Measurements from ENCODE around the gene CDKAL1. TPM values are rescaled to one million over a fixed set of nuclear protein-coding genes. Genes with fewer than 3 reads are reported as not detected.
A peak's percentile ranks its signal among the peaks of the same experiment; 100 is the strongest.
"Not testable (repeated sequence)": the region's sequence is repeated elsewhere in the genome, so short reads cannot be mapped to it uniquely, and the experiment has no call there.

The CDKAL1 gene
- total RNA-seq, 8 experiments from 2014 or later: 16.1 to 25.2 (median 20.2) TPM

DNA sequence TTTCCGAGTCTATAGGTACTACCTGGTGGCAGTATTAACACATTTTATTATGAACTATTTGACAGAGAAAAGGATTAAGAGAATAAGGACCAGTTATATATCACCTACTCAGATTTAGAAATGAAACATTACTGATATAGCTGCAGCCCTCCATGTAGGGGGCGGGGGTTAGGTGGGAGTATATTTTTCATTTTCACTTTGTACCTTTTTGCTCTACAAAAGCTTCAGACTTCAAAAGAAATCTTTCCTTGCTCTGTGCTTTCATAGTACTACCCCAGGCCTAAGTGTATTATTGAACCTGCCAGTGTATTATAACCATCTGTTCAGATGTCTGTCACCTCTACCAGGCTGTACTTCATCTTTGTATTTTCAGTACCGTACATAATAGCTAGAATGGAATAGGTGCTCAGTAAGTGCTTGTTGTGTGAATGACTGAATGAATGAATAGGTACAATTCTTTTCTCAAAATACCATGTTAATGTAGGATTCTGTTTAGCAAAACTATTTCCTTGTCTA is 43.0 kb downstream of the CDKAL1 start:
- peaks cover 5 to 34% of the 10 kb centered on the region in 2 donors for H3K4me1 ChIP-seq (replicated peaks in 1 of 2)
- no peak for ATAC-seq (replicated peaks in 6 of 8)
- in situ Hi-C loops (cut with MboI; ENCODE audit: low pct_unique_long_range_greater_than_20kb in 2 of 9, low sequenced_read_pairs in 9 of 9, unreplicated experiment in 9 of 9): no loop called here
- no peak overlapping the region for H3K27ac ChIP-seq
- WGBS, 10 experiments: 89 to 100% (median 94%) methylated on average over 1 to 3 of the region's 3 CpGs; no CpG with 5 or more reads in 3 of the 10 experiments
- no peak overlapping the region for H3K4me3 ChIP-seq

DNA sequence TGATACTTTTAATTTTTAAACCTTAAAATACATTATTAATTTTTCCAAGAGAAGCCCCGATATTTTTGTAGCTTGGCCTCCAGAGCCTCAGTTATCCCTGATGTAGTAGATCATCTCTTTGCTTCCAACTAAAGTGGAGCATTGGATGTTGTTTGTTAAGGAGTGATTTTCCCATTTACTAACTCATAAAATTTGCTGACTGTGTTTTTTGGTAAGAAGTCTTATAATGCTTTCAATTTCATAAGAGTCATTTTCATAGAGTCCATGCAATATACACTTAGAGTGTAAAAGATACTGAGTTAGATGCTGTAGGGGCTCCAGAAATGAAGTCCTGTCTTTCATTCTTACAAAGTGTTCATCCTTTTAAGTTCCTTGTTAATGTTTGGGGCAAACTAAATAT is 46.8 kb downstream of the CDKAL1 start:
- no peak overlapping the region for H3K27ac ChIP-seq
- ATAC-seq (replicated peaks in 6 of 8): no peak
- H3K4me3 ChIP-seq: no peak overlapping the region
- 57 to 100% (median 94%) methylated on average over 1 of the region's 1 CpG; no CpG with 5 or more reads in 4 of the 10 experiments for WGBS, 10 experiments
- in situ Hi-C loops (cut with MboI; ENCODE audit: low pct_unique_long_range_greater_than_20kb in 2 of 9, low sequenced_read_pairs in 9 of 9, unreplicated experiment in 9 of 9): no loop called here
- peaks cover 10 to 30% of the 10 kb centered on the region in 2 donors for H3K4me1 ChIP-seq (replicated peaks in 1 of 2)

DNA sequence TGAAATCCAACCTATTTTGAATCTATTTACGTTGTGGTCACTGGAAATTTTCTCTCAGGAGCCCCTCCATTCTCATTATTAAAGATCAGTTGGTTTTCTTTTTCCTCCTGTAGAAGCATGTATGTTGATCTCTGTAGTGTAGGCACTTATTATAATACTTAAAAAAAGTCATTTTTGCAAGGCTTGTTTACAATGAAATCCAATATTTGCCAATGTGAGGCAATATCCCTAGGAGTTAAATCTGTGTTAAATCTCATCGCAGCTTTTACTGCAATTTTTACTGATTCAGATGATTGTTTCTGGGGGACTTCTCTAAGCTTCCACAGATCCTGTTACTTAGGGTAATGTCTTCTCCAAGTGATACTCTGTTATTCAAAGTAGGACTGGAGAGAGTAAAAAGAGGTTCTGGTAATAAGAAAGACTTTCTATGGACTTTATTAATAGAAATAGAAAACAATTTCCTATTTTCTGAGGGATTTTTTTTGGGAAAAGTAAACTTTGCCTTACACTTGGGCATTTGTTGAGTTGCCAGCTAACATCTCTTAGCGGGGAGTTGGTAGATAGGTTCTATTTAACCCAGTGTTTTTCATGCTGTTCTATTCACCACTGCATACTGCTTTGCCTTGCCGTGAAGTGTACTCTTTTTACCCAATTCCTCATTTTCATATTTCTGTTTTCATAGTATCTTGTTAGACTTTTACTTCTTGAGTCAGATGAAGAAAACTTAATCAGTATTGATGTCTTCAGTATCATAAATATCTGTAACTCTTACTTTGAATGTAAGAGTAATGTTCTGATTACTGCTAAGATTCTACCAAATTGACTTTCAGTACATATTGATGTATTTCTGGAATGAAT is 48.6 kb downstream of the CDKAL1 start:
- no peak for ATAC-seq (replicated peaks in 6 of 8)
- Histone ChIP-seq H3K4me3 (no peak overlapping the region), H3K27ac (peak overlapping the region in 1 of 2 donors; percentile 47), H3K4me1 (replicated peaks in 1 of 2) (peaks cover 10 to 23% of the 10 kb centered on the region in 2 donors)
- 54 to 100% (median 86%) methylated on average over 1 to 4 of the region's 4 CpGs for WGBS, 10 experiments
- in situ Hi-C loops (cut with MboI; ENCODE audit: low pct_unique_long_range_greater_than_20kb in 2 of 9, low sequenced_read_pairs in 9 of 9, unreplicated experiment in 9 of 9): no loop called here

DNA sequence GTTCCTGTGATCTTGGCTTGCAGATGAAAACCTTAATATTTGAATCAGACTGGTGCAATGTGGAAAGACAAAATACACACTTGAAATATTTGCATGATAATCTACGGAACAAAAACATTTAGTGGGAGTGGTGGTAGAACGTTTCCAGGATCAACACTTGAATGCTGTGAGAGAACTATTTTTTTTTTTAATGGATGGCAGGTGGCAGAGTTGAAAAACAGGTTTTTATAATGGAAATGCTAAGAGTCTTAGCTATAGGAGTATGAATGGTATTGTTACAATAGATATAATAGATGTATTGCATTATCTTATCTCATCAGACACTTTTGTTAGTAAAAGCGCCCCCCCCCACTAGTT is 49.2 kb downstream of the CDKAL1 start:
- Histone ChIP-seq H3K27ac (peak overlapping the region in 1 of 2 donors; percentile 47), H3K4me1 (replicated peaks in 1 of 2) (peaks cover 10 to 23% of the 10 kb centered on the region in 2 donors), H3K4me3 (no peak overlapping the region)
- ATAC-seq (replicated peaks in 6 of 8): peak in 3 of 8 experiments; percentile 24 to 46 (median 39)
- 33 to 100% (median 42%) methylated on average over 1 to 3 of the region's 3 CpGs for WGBS, 10 experiments
- in situ Hi-C loops (cut with MboI; ENCODE audit: low pct_unique_long_range_greater_than_20kb in 2 of 9, low sequenced_read_pairs in 9 of 9, unreplicated experiment in 9 of 9): no loop called here

DNA sequence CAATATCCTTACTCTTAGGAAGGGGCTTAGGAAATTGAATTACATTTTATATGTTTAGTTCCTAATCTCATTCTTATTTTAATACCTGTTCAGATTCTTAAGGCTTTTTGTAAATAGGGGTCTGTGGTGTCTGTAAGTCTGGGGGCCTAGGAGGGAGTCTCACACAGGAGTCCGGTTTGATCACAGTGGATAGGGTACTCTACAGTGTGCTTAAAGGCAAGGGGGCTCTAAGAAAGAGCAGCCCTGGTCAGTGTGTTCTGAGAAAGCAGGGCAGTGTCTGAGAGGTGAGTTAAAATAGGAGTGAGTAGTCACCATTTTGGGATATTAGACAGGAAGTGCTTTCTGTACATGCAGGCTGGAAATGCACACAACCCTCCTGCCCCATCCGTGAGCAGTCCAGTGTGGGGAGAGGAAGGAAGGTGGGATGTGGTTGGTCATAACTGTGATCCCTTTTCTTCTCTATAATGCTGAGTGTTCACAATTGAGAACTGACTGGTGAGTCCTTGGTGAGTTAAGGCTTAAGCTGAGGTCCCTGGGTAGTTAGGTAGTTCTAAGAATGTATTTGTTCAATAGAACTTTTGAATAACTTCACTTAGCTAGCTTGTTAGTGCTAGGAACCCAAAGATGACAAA is 50.0 kb downstream of the CDKAL1 start:
- WGBS, 10 experiments: 71 to 100% (median 100%) methylated on average over 1 to 2 of the region's 2 CpGs; no CpG with 5 or more reads in 4 of the 10 experiments
- peak in 2 of 8 experiments; percentile 14 to 24 for ATAC-seq (replicated peaks in 6 of 8)
- in situ Hi-C loops (cut with MboI; ENCODE audit: low pct_unique_long_range_greater_than_20kb in 2 of 9, low sequenced_read_pairs in 9 of 9, unreplicated experiment in 9 of 9): no loop called here
- Histone ChIP-seq H3K27ac (peak overlapping the region; percentile 21 to 34), H3K4me3 (no peak overlapping the region), H3K4me1 (replicated peaks in 1 of 2) (peaks cover 10 to 23% of the 10 kb centered on the region in 2 donors)

DNA sequence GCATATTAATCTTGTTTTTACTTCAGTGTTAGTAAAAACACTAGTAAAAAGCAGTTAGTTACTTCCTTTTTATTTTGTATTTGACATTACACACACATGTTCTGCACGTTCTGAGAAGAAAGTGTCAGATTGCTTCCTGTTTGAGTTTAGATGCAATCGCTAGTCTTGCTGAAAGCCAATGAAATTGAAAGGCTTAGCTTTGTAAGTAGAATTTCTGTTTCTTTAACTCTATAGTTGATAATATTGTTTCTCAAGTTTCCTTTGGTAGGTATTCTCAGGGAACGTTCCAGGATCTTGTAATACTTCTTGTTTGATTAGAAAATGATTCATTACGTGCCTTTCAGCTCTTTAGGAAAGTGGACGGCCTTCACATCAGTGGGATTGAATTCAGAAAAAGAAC is 55.0 kb downstream of the CDKAL1 start:
- in situ Hi-C loops (cut with MboI; ENCODE audit: low pct_unique_long_range_greater_than_20kb in 2 of 9, low sequenced_read_pairs in 9 of 9, unreplicated experiment in 9 of 9): no loop called here
- Histone ChIP-seq H3K4me1 (replicated peaks in 1 of 2) (peaks cover 1 to 3% of the 10 kb centered on the region in 2 donors), H3K4me3 (no peak overlapping the region), H3K27ac (no peak overlapping the region)
- no peak for ATAC-seq (replicated peaks in 6 of 8)
- WGBS, 10 experiments: 43 to 96% (median 88%) methylated on average over 3 to 5 of the region's 5 CpGs

DNA sequence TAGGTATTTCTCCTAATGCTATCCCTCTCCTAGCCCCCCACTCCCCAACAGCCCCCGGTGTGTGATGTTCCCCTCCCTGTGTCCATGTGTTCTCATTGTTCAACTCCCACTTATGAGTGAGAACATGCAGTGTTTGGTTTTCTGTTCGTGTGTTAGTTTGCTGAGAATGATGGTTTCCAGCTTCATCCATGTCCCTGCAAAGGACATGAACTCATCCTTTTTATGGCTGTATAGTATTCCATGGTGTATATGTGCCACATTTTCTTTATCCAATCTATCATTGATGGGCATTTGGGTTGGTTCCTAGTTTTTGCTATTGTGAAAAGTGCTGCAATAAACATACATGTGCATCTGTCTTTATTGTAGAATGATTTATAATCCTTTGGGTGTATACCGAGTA is 56.2 kb downstream of the CDKAL1 start:
- ATAC-seq (replicated peaks in 6 of 8): not testable (repeated sequence)
- WGBS, 10 experiments: 93 to 100% (median 100%) methylated on average over 1 to 2 of the region's 3 CpGs; no CpG with 5 or more reads in 6 of the 10 experiments

DNA sequence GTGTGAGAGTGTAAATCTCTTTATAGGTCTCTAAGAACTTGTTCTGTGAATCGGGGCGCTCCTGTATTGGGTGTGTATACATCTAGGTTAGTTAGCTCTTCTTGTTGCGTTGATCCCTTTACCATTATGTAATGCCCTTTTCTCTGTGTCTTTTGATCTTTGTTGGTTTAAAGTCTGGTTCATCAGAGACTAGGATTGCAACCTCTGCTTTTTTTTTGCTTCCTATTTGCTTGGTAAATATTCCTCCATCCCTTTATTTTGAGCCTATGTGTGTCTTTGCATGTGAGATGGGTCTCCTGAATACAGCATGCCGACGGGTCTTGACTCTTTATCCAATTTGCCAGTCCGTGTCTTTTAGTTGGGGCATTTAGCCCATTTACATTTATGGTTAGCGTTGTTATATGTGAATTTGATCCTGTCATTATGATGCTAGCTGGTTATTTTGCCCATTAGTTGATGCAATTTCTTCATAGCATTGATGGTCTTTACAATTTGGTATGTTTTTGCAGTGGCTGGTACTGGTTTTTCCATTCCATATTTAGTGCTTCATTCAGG is 60.1 kb downstream of the CDKAL1 start:
- in situ Hi-C loops (cut with MboI; ENCODE audit: low pct_unique_long_range_greater_than_20kb in 2 of 9, low sequenced_read_pairs in 9 of 9, unreplicated experiment in 9 of 9); H3K4me1 ChIP-seq (replicated peaks in 1 of 2); H3K4me3 ChIP-seq; ATAC-seq (replicated peaks in 6 of 8); H3K27ac ChIP-seq: not testable (repeated sequence)
- WGBS, 10 experiments: 80 to 100% (median 97%) methylated on average over 2 to 7 of the region's 7 CpGs; no CpG with 5 or more reads in 2 of the 10 experiments

More for the DNA sequence above, 56.2 kb downstream of the CDKAL1 start:
- in situ Hi-C loops (cut with MboI; ENCODE audit: low pct_unique_long_range_greater_than_20kb in 2 of 9, low sequenced_read_pairs in 9 of 9, unreplicated experiment in 9 of 9); H3K4me1 ChIP-seq (replicated peaks in 1 of 2); H3K4me3 ChIP-seq; H3K27ac ChIP-seq: not testable (repeated sequence)

DNA sequence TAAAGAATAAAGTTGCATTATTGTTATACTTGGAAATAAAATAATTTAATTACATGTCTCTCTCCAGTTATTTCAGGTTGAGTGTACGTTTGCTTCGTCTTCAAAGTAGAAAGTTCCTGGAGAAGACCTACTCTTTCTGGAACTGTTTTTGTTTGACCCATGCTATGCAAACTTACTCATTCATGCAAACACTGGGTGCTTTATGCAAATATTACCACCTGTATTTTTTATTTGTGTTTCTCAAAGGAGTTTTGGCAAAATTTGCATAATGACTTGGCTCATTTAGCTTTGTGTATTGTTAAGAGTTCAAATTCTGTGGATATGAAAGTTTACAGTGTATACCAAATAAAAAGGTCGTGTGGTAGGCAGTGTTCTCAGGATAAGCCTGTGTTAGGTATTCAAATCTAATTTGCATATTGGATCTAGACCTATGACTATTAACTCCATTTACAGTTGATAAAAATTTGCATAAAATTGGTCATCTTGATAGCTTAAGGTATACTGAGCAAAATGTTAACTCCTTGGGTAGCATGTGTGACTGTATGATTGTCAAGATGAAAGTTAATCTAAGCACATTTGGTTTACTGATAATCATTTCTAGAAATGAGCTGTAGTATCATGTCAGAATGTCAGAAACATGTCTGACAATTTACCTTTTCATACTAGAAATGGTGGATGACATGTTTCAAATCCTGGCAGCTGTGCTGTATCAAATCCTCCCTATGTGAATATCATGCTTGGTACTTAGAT is 65.2 kb downstream of the CDKAL1 start:
- no peak overlapping the region for H3K27ac ChIP-seq

DNA sequence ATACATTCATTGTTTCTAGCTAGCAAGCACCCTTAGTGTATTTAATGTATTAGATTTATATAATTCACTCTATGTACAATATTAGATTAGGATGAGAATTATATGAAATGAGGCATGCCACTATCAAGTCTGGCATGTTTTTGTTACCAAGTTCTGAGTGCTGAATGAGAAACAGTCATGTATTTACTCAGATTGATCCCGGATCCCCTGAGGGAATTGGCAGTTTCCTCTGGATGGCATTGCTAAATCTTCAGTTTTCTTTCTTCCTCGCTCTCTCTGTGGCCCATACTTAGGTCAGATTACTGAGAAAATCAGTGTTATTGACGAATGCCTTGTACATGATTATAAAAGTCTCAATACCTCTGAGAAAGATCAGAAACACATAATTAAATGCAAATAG is 66.6 kb downstream of the CDKAL1 start:
- in situ Hi-C loops (cut with MboI; ENCODE audit: low pct_unique_long_range_greater_than_20kb in 2 of 9, low sequenced_read_pairs in 9 of 9, unreplicated experiment in 9 of 9): no loop called here
- no peak for ATAC-seq (replicated peaks in 6 of 8)
- 55 to 100% (median 89%) methylated on average over 1 to 3 of the region's 3 CpGs; no CpG with 5 or more reads in 1 of the 10 experiments for WGBS, 10 experiments
- H3K4me1 ChIP-seq (replicated peaks in 1 of 2): no peaks in the 10 kb centered on the region
- no peak overlapping the region for H3K27ac ChIP-seq
- no peak overlapping the region for H3K4me3 ChIP-seq

More for the DNA sequence above, 65.2 kb downstream of the CDKAL1 start:
- no peak for ATAC-seq (replicated peaks in 6 of 8)
- 53 to 100% (median 90%) methylated on average over 2 to 3 of the region's 3 CpGs for WGBS, 10 experiments
- Histone ChIP-seq H3K4me1 (replicated peaks in 1 of 2) (no peaks in the 10 kb centered on the region), H3K4me3 (no peak overlapping the region)
- in situ Hi-C loops (cut with MboI; ENCODE audit: low pct_unique_long_range_greater_than_20kb in 2 of 9, low sequenced_read_pairs in 9 of 9, unreplicated experiment in 9 of 9): no loop called here

DNA sequence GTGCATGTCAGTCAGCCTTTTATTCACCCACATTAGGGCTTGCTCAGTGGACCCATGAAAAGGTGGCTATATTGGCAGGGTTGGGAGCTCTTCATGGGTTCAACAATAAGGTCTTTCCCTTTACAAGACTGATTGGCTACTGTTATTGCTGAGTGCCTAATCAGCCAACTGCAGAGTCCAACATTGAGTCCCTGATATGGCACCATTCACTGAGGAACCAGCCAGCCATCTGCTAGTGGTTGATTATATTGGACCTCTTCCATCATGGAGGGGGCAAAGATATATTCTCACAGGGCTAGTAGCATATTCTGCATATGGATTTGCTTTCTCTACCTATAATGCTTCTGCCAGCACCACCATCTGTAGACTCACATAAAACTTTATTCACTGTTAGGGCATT is 69.9 kb downstream of the CDKAL1 start:
- in situ Hi-C loops (cut with MboI; ENCODE audit: low pct_unique_long_range_greater_than_20kb in 2 of 9, low sequenced_read_pairs in 9 of 9, unreplicated experiment in 9 of 9): no loop called here
- ATAC-seq (replicated peaks in 6 of 8): no peak
- H3K4me1 ChIP-seq (replicated peaks in 1 of 2): no peaks in the 10 kb centered on the region
- H3K4me3 ChIP-seq: no peak overlapping the region
- no peak overlapping the region for H3K27ac ChIP-seq

DNA sequence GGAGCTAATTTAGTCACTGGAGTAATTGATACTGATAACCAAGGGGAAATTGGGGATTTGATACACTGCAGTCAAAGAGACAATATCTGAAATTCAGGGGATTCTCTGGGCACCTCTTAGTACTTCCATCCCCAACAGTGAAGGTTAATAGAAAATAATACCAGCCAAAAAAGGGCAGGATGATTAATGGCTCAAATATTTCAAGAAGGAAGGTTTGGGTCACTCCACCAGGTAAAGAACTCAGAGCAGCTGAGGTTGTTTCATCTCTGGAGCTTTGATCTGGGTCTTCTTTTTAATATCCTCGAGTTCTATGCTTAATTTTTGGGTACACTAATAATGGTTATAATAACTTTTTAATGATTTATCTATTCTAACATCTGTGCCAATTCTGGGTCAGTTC is 70.8 kb downstream of the CDKAL1 start:
- in situ Hi-C loops (cut with MboI; ENCODE audit: low pct_unique_long_range_greater_than_20kb in 2 of 9, low sequenced_read_pairs in 9 of 9, unreplicated experiment in 9 of 9): no loop called here
- 0 to 75% (median 40%) methylated on average over 1 of the region's 1 CpG; no CpG with 5 or more reads in 1 of the 10 experiments for WGBS, 10 experiments
- Histone ChIP-seq H3K4me1 (replicated peaks in 1 of 2) (no peaks in the 10 kb centered on the region), H3K27ac (no peak overlapping the region), H3K4me3 (no peak overlapping the region)
- ATAC-seq (replicated peaks in 6 of 8): no peak

Measured in motor neuron (in vitro differentiated cells).